ENCODE results near the gene NF1. TPM values are rescaled to one million over a fixed set of nuclear protein-coding genes. Genes with fewer than 3 reads are reported as not detected.

The NF1 gene
- total and polyA plus RNA-seq, 4 donors: 8.4 to 116 (median 25.5) TPM

- 91 to 92% methylated on average over 2 of the region's 2 CpGs for WGBS, 2 donors
- H3K9ac ChIP-seq (ENCODE audit: insufficient read depth in 1 of 2, low read length in 2 of 2): no peak overlapping the region
- no peaks in the 10 kb centered on the region for H3K9me3 ChIP-seq (ENCODE audit: control insufficient read depth in 4 of 4, insufficient read depth in 3 of 4, low read length in 3 of 4)
Observed at GRCh38 chr17:31064707-31065106, 30.1 kb upstream of the NF1 start.

GRCh38 chr17:31067691-31068184 lies 27.0 kb upstream of the NF1 start:
- Histone ChIP-seq H3K27ac (ENCODE audit: low read depth in 1 of 2, low read length in 1 of 2) (peak overlapping the region in 1 of 2 donors; percentile 14), H3K4me3 (no peak overlapping the region), H3K36me3 (ENCODE audit: control insufficient read depth in 4 of 4, insufficient read depth in 4 of 4, low read length in 4 of 4) (no peaks in the 10 kb centered on the region), H3K27me3 (ENCODE audit: control insufficient read depth in 3 of 3, insufficient read depth in 3 of 3, low read length in 2 of 3) (no peaks in the 10 kb centered on the region), H3K9me3 (ENCODE audit: control insufficient read depth in 4 of 4, insufficient read depth in 3 of 4, low read length in 3 of 4) (no peaks in the 10 kb centered on the region), H3K9ac (ENCODE audit: insufficient read depth in 1 of 2, low read length in 2 of 2) (no peak overlapping the region), H3K4me1 (ENCODE audit: control insufficient read depth in 5 of 5, insufficient read depth in 5 of 5, low read length in 5 of 5) (peaks cover 0 to 4% (median 0%) of the 10 kb centered on the region in 5 donors)
- peak in 2 of 3 donors; percentile 39 to 48 for DNase-seq
- ATAC-seq (ENCODE audit: insufficient read depth, low FRiP score): peak; percentile 58
- 25 to 36% methylated on average over 2 of the region's 2 CpGs for WGBS, 2 donors
- no peak for TF ChIP-seq CTCF (IDR thresholded peaks at IDR 0.05; ENCODE audit: control extremely low read depth, extremely low read depth)

More at GRCh38 chr17:31064707-31065106, 30.1 kb upstream of the NF1 start:
- Histone ChIP-seq H3K4me1 (ENCODE audit: control insufficient read depth in 5 of 5, insufficient read depth in 5 of 5, low read length in 5 of 5) (peaks cover 0 to 4% (median 0%) of the 10 kb centered on the region in 5 donors), H3K27ac (ENCODE audit: low read depth in 1 of 2, low read length in 1 of 2) (no peak overlapping the region), H3K27me3 (ENCODE audit: control insufficient read depth in 3 of 3, insufficient read depth in 3 of 3, low read length in 2 of 3) (no peaks in the 10 kb centered on the region), H3K4me3 (no peak overlapping the region), H3K36me3 (ENCODE audit: control insufficient read depth in 4 of 4, insufficient read depth in 4 of 4, low read length in 4 of 4) (no peaks in the 10 kb centered on the region)
- DNase-seq (no peak), ATAC-seq (ENCODE audit: insufficient read depth, low FRiP score) (no peak)
- TF ChIP-seq CTCF (IDR thresholded peaks at IDR 0.05; ENCODE audit: control extremely low read depth, extremely low read depth): no peak

- ATAC-seq (ENCODE audit: insufficient read depth, low FRiP score) (peak; percentile 54), DNase-seq (peak in 1 of 3 donors; percentile 4)
- Histone ChIP-seq H3K27ac (ENCODE audit: low read depth in 1 of 2, low read length in 1 of 2) (peak overlapping the region; percentile 53 to 90), H3K4me3 (no peak overlapping the region), H3K4me1 (ENCODE audit: control insufficient read depth in 5 of 5, insufficient read depth in 5 of 5, low read length in 5 of 5) (peaks cover 0 to 4% (median 0%) of the 10 kb centered on the region in 5 donors), H3K9ac (ENCODE audit: insufficient read depth in 1 of 2, low read length in 2 of 2) (no peak overlapping the region), H3K36me3 (ENCODE audit: control insufficient read depth in 4 of 4, insufficient read depth in 4 of 4, low read length in 4 of 4) (no peaks in the 10 kb centered on the region), H3K9me3 (ENCODE audit: control insufficient read depth in 4 of 4, insufficient read depth in 3 of 4, low read length in 3 of 4) (no peaks in the 10 kb centered on the region), H3K27me3 (ENCODE audit: control insufficient read depth in 3 of 3, insufficient read depth in 3 of 3, low read length in 2 of 3) (no peaks in the 10 kb centered on the region)
- TF ChIP-seq CTCF (IDR thresholded peaks at IDR 0.05; ENCODE audit: control extremely low read depth, extremely low read depth): peak; percentile 27
- WGBS, 2 donors: 33 to 44% methylated on average over 4 of the region's 4 CpGs
Observed at GRCh38 chr17:31068291-31068690, 26.5 kb upstream of the NF1 start.

- ATAC-seq (ENCODE audit: insufficient read depth, low FRiP score): no peak
Observed at GRCh38 chr17:31072186-31072585, 22.6 kb upstream of the NF1 start.

More at GRCh38 chr17:31072186-31072585, 22.6 kb upstream of the NF1 start:
- DNase-seq: no peak
- Histone ChIP-seq H3K4me3 (no peak overlapping the region), H3K27me3 (ENCODE audit: control insufficient read depth in 3 of 3, insufficient read depth in 3 of 3, low read length in 2 of 3) (no peaks in the 10 kb centered on the region), H3K9me3 (ENCODE audit: control insufficient read depth in 4 of 4, insufficient read depth in 3 of 4, low read length in 3 of 4) (no peaks in the 10 kb centered on the region), H3K36me3 (ENCODE audit: control insufficient read depth in 4 of 4, insufficient read depth in 4 of 4, low read length in 4 of 4) (no peaks in the 10 kb centered on the region), H3K9ac (ENCODE audit: insufficient read depth in 1 of 2, low read length in 2 of 2) (no peak overlapping the region), H3K27ac (ENCODE audit: low read depth in 1 of 2, low read length in 1 of 2) (no peak overlapping the region), H3K4me1 (ENCODE audit: control insufficient read depth in 5 of 5, insufficient read depth in 5 of 5, low read length in 5 of 5) (peaks cover 0 to 4% (median 0%) of the 10 kb centered on the region in 5 donors)
- TF ChIP-seq CTCF (IDR thresholded peaks at IDR 0.05; ENCODE audit: control extremely low read depth, extremely low read depth): no peak

All from lung (tissue), 12 donors.